Liver (tissue), 9 donors: ENCODE results near the gene STAM. TPM values are rescaled to one million over a fixed set of nuclear protein-coding genes. Genes with fewer than 3 reads are reported as not detected.

Experiments
- DNase-seq: peaks from one replicate; pipeline ENCODE4 v3.0.0-alpha.2; 2017; ENCODE audit warnings: low spot score
- H3K27ac ChIP-seq, 2 donors: one replicate each; pipeline ENCODE4 v1.7.0; 2013; ENCODE audit warnings: inconsistent platforms in 2 of 2, low read length in 2 of 2, control low read depth in 1 of 2, low read depth in 1 of 2, mild to moderate bottlenecking in 1 of 2
- H3K27me3 ChIP-seq, 4 donors: one replicate each; pipeline versions ENCODE4 v1.6.1 to v1.7.0; 2013; ENCODE audit warnings: low read length in 3 of 4, inconsistent platforms in 1 of 4, mild to moderate bottlenecking in 1 of 4, moderate library complexity in 1 of 4; ENCODE audit not compliant: control insufficient read depth in 4 of 4, insufficient read depth in 4 of 4
- H3K36me3 ChIP-seq, 4 donors: one replicate each; pipeline versions ENCODE4 v1.6.1 to v1.7.0; 2013; ENCODE audit warnings: low read length in 3 of 4, mild to moderate bottlenecking in 3 of 4, low read depth in 1 of 4, moderate library complexity in 1 of 4; ENCODE audit not compliant: control insufficient read depth in 4 of 4, insufficient read depth in 3 of 4
- H3K4me1 ChIP-seq, 4 donors: one replicate each; pipeline versions ENCODE4 v1.6.1 to v1.7.0; 2013; ENCODE audit warnings: low read length in 3 of 4, mild to moderate bottlenecking in 3 of 4, moderate library complexity in 1 of 4; ENCODE audit not compliant: control insufficient read depth in 4 of 4, insufficient read depth in 4 of 4
- H3K4me3 ChIP-seq, 3 donors: one replicate each; pipeline versions ENCODE4 v1.6.1 to v1.7.0; 2013; ENCODE audit warnings: low read length in 3 of 3, control low read depth in 1 of 3, low read depth in 1 of 3, mild to moderate bottlenecking in 1 of 3
- H3K9ac ChIP-seq, 2 donors: one replicate each; pipeline ENCODE4 v1.7.0; 2013; ENCODE audit warnings: low read length in 2 of 2, mild to moderate bottlenecking in 2 of 2, moderate library complexity in 2 of 2, control low read depth in 1 of 2, low read depth in 1 of 2
- H3K9me3 ChIP-seq, 4 donors: one replicate each; pipeline versions ENCODE4 v1.6.1 to v1.7.0; 2013; ENCODE audit warnings: low read length in 3 of 4; ENCODE audit not compliant: control insufficient read depth in 4 of 4
- EGR1 ChIP-seq, 2 donors: IDR thresholded peaks; 2 replicates each; pipeline ENCODE4 v1.6.1; 2016 to 2018; ENCODE audit warnings: antibody characterized with exemption in 2 of 2, low read depth in 2 of 2
- FOXA1 ChIP-seq: IDR thresholded peaks from 2 replicates; pipeline ENCODE4 v1.6.1; 2016; ENCODE audit warnings: antibody characterized with exemption
- GABPA ChIP-seq, 2 donors: IDR thresholded peaks in 1 of 2; conservative IDR thresholded peaks in 1 of 2; 2 replicates each; pipeline ENCODE4 v1.6.1; 2016; ENCODE audit warnings: antibody characterized with exemption in 2 of 2, mild to moderate bottlenecking in 1 of 2, moderate library complexity in 1 of 2
- HNF4A ChIP-seq, 2 donors: conservative IDR thresholded peaks; 2 replicates each; pipeline ENCODE4 v1.6.1; 2016; ENCODE audit warnings: antibody characterized with exemption in 2 of 2, mild to moderate bottlenecking in 2 of 2
- NR2F2 ChIP-seq: IDR thresholded peaks from 2 replicates; pipeline ENCODE4 v1.6.1; 2016; ENCODE audit warnings: antibody characterized with exemption
- WGBS: extraction: QIAGEN DNeasy Blood & Tissue Kit; methylation state at CpG from one replicate; pipeline ENCODE4 v1.1.7; 2013; 5-methylcytosine and 5-hydroxymethylcytosine counted together
- polyA plus RNA-seq, 2 donors: library from polyadenylated mRNA; stranded (reverse) in 1 of 2; unstranded in 1 of 2; fragments of 200-250 nt in 1 of 2; fragments of >200 nt in 1 of 2; fragmentation: Nextera tagmentation in 1 of 2; extraction: Ambion mirVana in 1 of 2; gene quantifications; one replicate each; pipeline versions ENCODE4 v1.2.1 to v1.2.3, GENCODE V29; 2013 to 2015
- total RNA-seq, 2 donors: library from RNA; depleted of rRNA; stranded (reverse); fragments of >200 nt; gene quantifications; one replicate each; pipeline ENCODE4 v1.2.3, GENCODE V29; 2014
- TF ChIP-seq, protein P1 (sequence below): IDR thresholded peaks from 2 replicates; pipeline ENCODE4 v1.6.1; 2016; ENCODE audit warnings: antibody characterized with exemption
- TF ChIP-seq, protein P2 (sequence below): IDR thresholded peaks from 2 replicates; pipeline ENCODE4 v1.6.1; 2016; ENCODE audit warnings: antibody characterized with exemption
- TF ChIP-seq, protein P3 (sequence below): fragments of 150-350 bp; IDR thresholded peaks from 2 replicates; pipeline ENCODE4 v1.5.1; 2017; ENCODE audit warnings: improper control_type of control experiment, low read depth, low read length; ENCODE audit not compliant: missing input control
- donor health status: healthy.
- donor health status: healthy.
- donor health status: healthy.
- donor health status: healthy.
- donor health status: healthy.

The STAM gene
- total and polyA plus RNA-seq, 4 donors = 4.9 to 32.4 (median 6.7) TPM

DNA sequence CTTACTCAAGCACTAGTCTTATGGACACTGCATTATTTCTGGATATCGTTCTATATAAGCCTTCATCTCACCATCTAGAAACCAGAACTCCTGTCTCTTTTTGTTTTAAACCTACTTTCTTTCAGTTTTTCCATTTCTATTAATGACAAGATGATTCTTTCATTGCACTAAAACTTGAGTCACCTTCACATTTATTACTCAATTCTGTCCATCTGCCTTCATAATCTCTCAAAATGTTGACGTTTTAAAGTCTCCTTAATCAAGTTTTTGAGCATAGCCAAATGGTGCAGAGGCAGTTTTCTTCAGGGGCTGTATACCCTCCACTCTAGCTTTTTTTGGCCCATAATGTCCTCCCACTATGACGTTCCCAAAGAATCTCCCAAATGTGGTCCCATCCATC is 17.6 kb downstream of the STAM start:
- no peak for TF ChIP-seq HNF4A (conservative IDR thresholded peaks at IDR 0.05)
- WGBS = 91% methylated on average over 3 of the region's 3 CpGs

DNA sequence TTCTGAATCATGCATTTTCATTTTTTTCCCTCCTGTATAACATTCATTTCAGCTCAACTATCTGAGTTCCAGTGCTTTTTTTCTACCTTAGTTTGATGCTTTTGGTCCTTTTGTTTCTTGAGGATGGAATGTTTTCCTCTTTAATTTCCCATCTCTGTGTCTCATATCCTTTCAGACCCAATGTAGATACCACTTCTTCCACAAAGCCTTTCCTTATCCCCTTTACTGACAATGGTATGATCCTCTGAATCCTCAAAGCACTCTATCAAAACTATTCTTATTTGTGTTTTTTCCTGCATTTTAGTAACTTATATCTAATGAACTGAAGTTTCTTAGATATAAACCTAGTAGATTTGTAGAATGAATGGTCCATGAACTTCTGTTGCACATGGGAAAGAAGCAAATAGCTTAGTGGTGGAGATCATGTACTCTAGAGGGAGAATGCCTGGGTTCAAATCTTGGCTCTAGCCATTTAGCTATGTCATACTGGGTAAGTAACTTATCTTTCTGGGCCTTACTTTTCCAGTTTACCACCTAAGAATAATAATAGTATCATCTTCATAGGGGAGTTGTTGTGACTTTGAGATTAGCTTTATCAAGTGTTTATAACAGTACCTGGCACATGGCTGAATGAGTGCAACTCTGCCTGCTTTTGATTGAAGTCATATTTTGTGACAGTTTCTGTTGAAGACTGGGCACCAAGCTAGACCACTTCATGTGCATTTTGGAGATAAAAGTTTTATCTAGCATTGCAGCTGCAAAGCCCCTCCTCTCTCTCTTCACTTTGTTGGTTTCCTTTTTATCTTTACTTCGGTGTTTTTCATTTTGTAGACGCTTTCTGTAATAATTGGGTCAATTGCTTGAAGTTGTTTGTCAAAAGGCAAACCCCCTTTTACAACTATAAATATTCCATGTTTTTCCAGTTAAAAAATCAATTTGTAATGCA is 18.5 kb downstream of the STAM start:
- H3K9ac ChIP-seq = no peak overlapping the region
- no peaks in the 10 kb centered on the region for H3K36me3 ChIP-seq
- TF ChIP-seq, protein P1, sequence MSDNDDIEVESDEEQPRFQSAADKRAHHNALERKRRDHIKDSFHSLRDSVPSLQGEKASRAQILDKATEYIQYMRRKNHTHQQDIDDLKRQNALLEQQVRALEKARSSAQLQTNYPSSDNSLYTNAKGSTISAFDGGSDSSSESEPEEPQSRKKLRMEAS = no peak
- no peak for TF ChIP-seq GABPA (IDR thresholded peaks at IDR 0.05 in 1 of 2, conservative IDR thresholded peaks at IDR 0.05 in 1 of 2)
- TF ChIP-seq, protein P2, sequence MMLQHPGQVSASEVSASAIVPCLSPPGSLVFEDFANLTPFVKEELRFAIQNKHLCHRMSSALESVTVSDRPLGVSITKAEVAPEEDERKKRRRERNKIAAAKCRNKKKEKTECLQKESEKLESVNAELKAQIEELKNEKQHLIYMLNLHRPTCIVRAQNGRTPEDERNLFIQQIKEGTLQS = no peak
- TF ChIP-seq, protein P3, sequence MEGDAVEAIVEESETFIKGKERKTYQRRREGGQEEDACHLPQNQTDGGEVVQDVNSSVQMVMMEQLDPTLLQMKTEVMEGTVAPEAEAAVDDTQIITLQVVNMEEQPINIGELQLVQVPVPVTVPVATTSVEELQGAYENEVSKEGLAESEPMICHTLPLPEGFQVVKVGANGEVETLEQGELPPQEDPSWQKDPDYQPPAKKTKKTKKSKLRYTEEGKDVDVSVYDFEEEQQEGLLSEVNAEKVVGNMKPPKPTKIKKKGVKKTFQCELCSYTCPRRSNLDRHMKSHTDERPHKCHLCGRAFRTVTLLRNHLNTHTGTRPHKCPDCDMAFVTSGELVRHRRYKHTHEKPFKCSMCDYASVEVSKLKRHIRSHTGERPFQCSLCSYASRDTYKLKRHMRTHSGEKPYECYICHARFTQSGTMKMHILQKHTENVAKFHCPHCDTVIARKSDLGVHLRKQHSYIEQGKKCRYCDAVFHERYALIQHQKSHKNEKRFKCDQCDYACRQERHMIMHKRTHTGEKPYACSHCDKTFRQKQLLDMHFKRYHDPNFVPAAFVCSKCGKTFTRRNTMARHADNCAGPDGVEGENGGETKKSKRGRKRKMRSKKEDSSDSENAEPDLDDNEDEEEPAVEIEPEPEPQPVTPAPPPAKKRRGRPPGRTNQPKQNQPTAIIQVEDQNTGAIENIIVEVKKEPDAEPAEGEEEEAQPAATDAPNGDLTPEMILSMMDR = no peak
- H3K4me3 ChIP-seq = no peak overlapping the region
- 79% methylated on average over 2 of the region's 2 CpGs for WGBS
- no peak overlapping the region for H3K27ac ChIP-seq
- no peak for DNase-seq
- H3K27me3 ChIP-seq = no peaks in the 10 kb centered on the region
- H3K9me3 ChIP-seq = no peaks in the 10 kb centered on the region
- H3K4me1 ChIP-seq = peaks cover 0 to 3% (median 0%) of the 10 kb centered on the region in 4 donors

More for the DNA sequence above, 17.6 kb downstream of the STAM start:
- no peak overlapping the region for H3K9ac ChIP-seq
- H3K27ac ChIP-seq = no peak overlapping the region
- DNase-seq = no peak
- no peaks in the 10 kb centered on the region for H3K27me3 ChIP-seq
- H3K4me3 ChIP-seq = no peak overlapping the region
- H3K9me3 ChIP-seq = no peaks in the 10 kb centered on the region
- H3K36me3 ChIP-seq = no peaks in the 10 kb centered on the region
- H3K4me1 ChIP-seq = peaks cover 0 to 4% (median 0%) of the 10 kb centered on the region in 4 donors

DNA sequence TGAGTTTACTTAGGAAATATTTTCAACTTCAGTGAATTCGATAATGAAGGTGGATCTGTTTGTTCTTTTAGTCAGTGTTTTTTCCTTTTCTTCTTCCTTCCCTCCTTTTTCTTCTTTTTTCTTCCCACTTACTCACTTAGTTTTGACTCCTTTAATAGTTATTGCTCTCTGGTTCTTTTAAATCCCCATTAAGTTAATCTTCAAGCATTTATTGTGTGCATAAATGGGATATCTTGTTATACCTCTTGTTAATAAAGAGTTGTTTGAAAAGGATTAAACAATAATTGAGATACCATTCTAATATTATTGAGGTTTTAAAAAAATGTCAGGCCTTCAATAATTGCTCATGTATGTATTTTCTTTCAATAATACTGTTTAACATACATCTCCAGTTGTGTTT is 19.5 kb downstream of the STAM start:
- Histone ChIP-seq H3K36me3 (no peaks in the 10 kb centered on the region), H3K4me3 (no peak overlapping the region), H3K27me3 (no peaks in the 10 kb centered on the region), H3K27ac (no peak overlapping the region), H3K9me3 (no peaks in the 10 kb centered on the region), H3K4me1 (peaks cover 0 to 5% (median 2%) of the 10 kb centered on the region in 4 donors), H3K9ac (no peak overlapping the region)
- TF ChIP-seq, protein P1 = no peak
- no peak for TF ChIP-seq EGR1 (IDR thresholded peaks at IDR 0.05; ENCODE audit: low read depth in 2 of 2)
- 68% methylated on average over 1 of the region's 1 CpG for WGBS
- DNase-seq = no peak

DNA sequence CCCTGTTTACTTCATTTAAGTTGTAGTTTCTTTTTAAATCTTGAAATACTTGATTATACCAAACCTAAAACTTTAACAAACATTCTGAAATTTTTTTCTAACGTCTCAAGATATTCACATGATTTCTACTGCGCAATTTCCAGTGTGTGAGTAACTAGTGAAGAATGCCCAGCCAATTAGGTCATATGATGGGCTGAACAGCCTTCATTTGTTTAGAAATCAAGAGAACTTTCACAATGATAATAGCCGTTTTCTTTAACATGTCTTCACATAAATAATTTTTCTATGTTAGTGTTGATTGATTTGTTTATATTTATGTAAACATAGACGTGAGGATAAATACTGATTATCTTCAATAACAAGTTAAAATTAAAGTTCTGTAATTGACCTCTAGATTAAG is 21.8 kb downstream of the STAM start:
- no peaks in the 10 kb centered on the region for H3K9me3 ChIP-seq
- no peak overlapping the region for H3K9ac ChIP-seq
- no peak overlapping the region for H3K27ac ChIP-seq
- H3K4me3 ChIP-seq = no peak overlapping the region
- H3K27me3 ChIP-seq = no peaks in the 10 kb centered on the region
- peaks cover 1 to 11% (median 7%) of the 10 kb centered on the region in 4 donors for H3K4me1 ChIP-seq
- no peak for TF ChIP-seq FOXA1
- no peak for TF ChIP-seq NR2F2
- no peaks in the 10 kb centered on the region for H3K36me3 ChIP-seq
- DNase-seq = no peak
- 82% methylated on average over 4 of the region's 4 CpGs for WGBS
